ENCODE data around the gene ADIPOR1.
"Not testable (repeated sequence)": the region's sequence is repeated elsewhere in the genome, so short reads cannot be mapped to it uniquely, and the experiment has no call there.

- TF ChIP-seq, protein P1, sequence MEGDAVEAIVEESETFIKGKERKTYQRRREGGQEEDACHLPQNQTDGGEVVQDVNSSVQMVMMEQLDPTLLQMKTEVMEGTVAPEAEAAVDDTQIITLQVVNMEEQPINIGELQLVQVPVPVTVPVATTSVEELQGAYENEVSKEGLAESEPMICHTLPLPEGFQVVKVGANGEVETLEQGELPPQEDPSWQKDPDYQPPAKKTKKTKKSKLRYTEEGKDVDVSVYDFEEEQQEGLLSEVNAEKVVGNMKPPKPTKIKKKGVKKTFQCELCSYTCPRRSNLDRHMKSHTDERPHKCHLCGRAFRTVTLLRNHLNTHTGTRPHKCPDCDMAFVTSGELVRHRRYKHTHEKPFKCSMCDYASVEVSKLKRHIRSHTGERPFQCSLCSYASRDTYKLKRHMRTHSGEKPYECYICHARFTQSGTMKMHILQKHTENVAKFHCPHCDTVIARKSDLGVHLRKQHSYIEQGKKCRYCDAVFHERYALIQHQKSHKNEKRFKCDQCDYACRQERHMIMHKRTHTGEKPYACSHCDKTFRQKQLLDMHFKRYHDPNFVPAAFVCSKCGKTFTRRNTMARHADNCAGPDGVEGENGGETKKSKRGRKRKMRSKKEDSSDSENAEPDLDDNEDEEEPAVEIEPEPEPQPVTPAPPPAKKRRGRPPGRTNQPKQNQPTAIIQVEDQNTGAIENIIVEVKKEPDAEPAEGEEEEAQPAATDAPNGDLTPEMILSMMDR (conservative IDR thresholded peaks at IDR 0.05; ENCODE audit: low read length) = not testable (repeated sequence)
- TF ChIP-seq EZH2phosphoT487 (IDR thresholded peaks at IDR 0.05; ENCODE audit: borderline replicate concordance, low read depth, low read length) = not testable (repeated sequence)
Observed at GRCh38 chr1:202912476-202912875, 45.6 kb downstream of the ADIPOR1 start.
